Putamen (tissue), 1 donor: ENCODE data around the gene RNASEH2A.

Experiments used
- DNase-seq: peaks from one replicate; pipeline ENCODE4 v3.0.0-alpha.2; 2016; ENCODE audit warnings: low spot score

RNASEH2A gene

DNA sequence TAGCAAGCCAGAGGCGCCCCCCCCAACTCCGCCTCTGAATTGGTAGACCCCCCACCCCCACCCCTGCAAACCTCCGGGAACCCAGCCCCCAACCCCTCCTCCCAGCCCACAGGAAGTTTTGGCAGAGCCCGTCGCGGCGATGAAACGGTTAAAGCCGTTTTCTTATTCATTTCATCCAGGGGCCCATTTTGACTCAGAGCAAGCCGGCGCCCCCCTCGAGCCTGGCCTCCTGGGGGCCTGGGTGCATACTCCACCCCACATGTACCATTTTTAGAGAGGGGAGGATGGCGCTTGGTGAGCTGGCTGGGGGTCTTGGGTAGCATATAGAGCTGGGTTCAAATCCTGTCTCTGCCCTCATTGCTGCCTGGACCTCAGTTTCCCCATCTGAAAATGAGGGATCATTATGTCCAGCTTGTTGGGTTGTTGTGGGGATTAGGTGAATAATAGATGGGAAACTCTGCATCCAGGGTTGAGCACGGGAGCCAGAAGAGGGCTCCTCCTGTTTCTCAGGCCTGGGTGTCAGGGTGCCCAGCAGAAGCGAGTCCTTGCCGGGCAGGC lies 23.0 kb upstream of the RNASEH2A start:
- no peak for DNase-seq

DNA sequence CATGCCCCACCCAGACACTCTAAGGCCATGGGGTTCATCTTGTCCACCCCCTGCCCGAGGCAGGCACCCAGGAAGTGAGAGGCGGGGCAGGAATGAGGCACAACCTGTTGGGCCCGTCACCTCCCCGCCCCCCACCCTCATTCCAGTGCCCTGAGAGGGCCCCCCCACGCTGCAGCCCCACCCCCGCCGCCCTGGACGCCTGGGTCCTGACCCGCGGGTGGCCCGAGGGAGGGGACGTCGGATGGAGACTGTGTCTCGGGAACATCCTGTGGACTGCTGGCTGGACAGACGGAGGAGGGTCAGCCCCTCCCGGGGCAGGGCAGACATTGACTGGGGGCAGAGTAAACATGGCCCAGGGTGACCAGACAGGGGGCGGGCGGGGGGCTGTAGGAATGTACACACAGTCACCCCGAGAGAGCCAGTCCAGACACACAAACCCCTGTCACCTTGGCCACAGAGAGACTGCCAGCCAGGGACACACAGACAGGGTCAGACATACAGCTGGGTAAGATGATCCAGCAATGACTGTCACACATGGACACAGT lies 22.5 kb upstream of the RNASEH2A start:
- DNase-seq = no peak

DNA sequence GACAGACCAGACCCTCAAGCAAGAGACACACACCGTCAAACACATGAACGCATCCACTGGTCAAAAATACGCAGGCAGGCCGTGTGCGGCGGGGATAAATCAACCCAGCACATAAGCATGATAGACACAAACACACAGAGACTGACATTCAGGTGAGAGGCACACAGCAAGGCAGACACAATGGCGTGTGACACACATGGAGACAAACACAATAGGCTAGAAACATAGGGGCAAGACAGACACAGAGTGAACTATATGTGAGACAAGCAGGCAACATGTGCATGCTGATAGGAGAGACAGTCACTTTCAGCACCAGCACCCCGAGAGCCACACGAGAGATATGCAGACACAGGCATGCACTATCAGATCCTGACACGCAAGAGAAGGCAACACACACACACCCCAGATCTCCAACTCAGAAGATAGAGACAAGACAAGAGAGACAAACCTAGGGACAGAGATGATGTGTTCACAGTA lies 22.0 kb upstream of the RNASEH2A start:
- DNase-seq = no peak

DNA sequence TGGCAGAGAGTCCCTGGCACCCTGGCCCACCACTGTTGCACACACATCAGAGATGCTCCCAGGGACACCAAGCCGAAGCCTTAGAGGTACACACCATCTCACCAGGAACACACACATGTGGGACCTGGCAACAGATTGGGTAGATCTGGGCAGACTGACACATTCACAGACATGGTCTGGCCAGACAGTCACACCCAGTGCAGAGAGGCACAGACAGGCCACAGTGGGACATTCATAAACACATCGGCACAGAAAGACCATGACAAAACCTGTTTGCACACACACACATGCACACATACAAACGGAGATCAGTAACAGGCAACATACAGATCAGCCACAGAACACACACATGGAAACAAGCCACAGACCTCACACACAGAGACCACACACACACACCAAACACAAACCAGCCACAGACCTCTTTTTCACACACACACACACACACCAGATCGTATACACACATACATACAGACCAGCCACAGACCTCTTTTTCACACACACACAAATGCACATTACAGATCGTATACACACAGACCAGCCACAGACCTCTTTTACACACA lies 21.4 kb upstream of the RNASEH2A start:
- no peak for DNase-seq

DNA sequence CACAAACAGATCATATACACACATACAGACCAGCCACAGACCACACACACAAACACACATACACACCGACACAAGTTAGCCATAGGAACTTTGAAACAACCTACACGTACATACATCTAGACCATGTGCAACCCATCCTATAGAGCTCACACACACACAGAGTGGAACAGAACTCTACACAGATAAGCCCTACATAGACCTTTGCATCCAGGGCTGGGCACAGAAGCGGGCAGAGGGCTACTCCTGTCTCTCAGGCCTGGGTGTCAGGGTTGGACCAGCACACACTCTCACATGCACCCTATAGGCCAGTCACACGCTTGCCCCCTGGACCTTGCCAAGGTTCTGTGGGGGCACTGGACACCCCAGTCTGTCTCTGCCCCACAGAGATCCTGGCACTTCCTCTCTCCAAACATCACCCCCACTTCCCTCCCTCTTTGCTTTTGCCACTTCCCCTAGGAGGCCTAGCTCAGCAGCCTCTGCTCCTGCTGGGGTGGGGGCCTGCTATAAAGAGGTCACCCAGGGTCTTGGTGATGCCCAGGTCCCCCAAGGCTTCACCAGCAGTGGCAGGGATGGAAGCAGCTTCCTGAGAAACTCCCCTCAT lies 20.9 kb upstream of the RNASEH2A start:
- DNase-seq = no peak

DNA sequence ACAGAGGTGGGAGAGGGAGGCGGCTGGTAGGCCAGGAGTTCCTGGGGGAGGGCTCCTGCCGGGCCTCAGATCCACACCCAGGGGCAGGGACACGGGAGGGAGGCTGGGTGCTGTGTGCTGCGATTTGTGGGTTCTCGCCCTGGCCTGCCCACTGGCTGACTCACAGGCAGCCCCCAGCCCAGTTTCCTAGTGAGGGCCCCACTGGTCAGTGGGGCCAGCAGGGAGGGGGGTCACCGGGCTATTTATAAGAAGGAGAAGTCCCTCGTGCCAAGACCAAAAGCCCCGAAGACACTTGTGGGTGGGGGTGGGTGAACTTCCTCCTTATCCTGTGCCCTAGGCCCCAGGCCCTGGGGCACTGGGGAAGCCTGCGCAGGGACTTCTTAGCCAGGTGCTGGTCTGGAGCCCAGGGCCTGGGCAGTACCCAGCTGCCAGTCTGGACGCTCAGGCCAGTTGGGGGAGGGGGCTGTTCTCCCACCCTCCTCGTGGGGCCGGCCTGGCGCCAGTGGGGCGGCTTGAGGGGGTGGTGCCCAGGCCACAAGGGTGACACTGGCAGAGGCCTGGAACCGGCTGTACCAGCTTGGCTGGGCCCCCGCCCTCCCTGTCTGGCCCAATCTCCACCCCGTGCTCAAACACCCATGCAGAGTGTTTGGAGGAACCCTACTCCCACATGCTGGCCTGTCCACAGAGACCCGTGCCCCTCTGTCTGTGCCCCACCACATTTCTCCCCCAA lies 20.1 kb upstream of the RNASEH2A start:
- no peak for DNase-seq

DNA sequence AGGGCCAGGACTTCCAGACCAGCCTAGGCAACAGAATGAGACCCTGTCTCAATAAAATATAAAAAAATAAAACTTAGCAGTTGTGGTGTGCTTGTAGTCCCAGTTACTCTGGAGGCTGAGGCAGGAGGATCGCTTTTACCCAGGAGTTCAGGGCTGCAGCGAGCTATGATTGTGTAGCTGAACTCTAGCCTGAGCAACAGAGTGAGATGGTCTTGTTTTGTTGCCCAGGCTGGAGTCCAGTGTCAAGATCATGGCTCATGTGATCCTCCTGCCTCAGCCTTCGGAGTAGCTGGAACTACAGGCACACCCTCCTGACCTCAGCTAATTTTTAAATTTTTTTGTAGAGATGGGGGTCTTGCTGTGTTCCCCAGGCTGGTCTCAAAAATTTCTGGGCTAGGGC lies 19.4 kb upstream of the RNASEH2A start:
- DNase-seq = no peak

DNA sequence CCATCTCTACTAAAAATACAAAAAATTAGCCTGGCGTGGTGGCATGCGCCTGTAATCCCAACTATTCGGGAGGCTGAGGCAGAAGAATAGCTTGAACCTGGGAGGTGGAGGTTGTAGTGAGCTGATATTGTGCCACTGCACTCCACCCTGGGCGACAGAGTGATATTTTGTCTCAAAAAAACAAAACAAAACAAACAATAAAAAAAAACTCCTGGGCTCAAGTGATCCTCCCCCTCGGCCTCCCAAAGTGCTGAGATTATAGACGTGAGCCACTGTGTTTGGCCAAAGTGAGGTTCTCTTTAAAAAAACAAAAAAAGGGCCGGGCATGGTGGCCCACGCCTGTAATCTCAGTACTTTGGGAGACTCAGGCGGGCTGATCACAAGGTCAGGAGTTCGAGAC lies 18.9 kb upstream of the RNASEH2A start:
- DNase-seq = no peak

DNA sequence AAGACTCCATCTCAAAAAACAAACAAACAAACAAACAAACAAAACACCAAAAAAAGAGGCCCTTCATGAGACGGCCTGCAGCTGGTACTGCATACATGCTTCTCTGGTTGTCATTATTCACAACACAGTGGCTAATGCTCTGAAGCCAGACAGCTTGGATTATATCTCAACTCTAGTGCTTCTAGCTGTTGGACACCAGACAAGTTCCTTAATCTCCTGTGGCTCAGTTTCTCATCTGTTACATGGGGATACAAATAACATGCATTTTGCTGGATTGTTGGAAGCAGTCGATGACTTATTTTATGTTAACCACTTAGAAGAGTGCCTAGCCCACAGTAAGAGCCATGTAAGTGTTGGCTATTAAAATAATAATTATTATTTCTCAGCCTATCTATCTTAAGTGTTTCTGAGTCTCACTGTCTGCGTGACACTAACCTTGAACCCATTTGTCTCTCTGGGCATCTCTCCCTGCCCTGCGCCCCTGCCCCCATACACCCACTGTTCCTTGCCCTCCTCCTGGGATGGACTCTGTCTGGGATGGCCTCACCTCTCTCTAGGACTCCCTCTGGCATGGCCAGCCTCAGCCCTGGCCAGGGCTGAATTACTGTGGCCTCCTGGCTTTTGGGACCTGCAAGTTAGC lies 18.2 kb upstream of the RNASEH2A start:
- DNase-seq = no peak

DNA sequence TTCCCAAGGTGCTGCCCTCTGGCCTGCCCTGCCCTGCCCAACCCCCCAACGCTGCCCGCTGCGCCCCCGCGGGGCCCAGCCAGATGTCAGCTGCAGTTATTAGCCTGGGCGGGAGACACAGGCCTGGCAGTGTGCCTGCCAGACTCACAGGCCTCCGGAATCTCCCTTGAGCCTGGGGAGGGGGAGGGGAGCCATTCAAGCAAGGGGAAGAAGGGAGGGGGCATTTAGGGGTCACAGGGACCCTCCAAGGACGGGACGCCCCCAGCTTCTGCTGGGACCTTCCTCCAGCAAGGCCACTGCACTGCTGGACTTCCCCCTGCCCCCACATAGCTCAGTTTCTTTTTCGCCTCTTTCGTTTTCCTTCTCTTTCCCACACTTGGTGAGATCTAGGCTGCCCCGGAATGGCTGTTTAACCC lies 17.7 kb upstream of the RNASEH2A start:
- no peak for DNase-seq

DNA sequence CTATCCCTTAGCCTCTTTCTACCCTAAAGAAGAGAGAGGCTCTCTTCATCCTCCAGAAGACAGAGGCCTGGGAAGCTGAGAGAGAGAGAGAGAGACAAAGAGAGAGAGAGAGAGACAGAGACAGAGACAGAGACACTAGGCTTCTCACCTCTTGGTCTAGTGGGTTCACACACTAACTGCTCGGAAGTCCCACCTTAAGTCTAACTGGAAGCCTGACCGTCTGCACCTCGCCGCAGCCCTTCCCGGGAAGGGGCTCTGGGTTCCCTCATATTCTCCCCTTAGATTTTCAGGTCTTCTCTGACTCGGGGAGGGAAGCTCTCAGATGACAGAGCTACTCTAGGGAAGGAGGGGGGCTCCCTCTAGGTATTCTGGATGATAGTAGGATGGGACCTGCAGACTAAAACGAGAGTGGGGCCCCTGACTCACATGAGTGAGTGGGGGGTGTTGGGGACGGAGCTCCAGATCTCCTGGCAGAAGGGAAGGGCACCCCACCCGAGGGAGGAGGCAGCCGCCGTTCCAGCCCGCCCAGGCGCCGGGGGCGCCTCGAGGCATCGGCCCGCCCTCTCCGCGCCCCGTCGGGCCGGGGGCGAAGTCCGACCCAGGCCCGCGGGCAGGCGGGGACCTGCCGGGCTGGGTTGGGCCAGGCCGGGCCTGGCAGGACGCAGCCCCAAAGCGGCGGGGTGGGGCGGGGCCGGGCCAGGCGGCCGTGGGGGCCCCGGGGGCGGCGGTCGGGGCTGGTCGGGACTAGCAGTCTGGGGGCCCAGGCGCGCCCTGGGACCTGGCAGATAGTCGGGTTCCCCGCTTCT lies 17.1 kb upstream of the RNASEH2A start:
- no peak for DNase-seq

DNA sequence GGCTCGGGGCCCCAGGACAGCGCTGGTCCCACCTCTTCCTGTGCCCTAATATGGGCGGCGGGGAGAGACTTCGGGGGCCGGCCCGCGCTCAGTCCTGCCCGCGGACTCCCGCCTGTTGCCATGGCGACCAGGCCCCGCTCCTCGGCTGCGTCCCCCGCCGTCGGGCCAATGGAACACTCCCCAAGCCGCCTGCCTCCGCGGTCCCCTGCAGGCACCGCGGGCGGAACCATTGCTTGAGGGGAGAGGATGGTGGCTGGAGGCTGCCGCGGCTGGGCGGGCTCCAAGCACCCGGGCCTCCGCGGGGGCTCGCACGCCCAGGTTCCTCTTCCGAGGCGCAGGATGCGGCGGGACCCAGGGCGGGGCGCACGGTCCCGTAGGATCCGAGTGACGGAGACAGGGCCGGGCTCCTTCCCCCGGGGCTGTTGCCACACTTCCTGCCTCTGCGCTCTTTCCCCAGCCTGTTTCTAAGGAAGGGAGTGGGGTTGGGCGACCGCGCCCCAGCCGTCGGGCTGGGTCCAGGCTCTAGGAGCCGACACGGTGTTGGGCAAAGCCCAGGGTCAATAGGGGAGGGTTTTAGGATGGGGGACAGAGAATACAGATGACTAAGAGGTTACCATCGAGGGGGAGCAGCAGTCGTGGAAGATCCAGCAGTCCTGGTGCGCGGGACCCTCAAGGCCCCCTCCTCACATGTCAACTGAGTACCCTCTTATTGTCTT lies 16.3 kb upstream of the RNASEH2A start:
- peak; percentile 95 for DNase-seq

DNA sequence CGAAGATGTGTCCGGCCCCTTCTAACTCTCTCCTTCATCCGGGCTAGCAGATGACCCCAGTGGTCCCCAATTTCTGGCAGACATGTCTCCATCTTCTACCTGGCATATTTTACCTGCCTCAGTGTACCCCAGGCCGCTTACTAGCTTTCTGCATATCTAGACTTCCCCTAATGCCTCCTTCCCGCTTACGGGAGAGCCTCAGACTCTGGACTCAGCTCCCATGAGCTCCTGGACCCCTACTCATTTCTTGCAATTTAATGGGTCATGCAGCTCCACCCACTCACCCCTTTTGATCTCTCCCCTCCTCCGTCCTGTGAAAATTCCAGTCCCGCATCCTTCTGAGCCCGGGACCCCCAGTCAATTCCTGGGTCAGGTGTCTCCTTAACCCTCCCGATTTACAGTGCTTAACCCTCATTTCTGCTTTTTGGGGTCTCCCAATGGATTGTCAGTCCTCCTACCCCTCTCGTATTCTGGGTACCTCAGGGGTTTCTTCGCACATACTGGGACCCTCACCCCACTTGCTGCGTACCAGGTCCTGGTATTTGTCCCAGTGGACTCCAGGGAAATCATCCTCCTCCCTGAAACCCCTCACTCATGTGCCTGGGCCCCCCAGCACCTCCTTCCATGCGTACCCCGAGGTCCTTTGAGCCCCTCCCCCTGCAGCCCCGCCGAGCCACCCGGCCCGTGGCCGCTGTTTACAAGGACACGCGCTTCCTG lies 15.6 kb upstream of the RNASEH2A start:
- DNase-seq = no peak

DNA sequence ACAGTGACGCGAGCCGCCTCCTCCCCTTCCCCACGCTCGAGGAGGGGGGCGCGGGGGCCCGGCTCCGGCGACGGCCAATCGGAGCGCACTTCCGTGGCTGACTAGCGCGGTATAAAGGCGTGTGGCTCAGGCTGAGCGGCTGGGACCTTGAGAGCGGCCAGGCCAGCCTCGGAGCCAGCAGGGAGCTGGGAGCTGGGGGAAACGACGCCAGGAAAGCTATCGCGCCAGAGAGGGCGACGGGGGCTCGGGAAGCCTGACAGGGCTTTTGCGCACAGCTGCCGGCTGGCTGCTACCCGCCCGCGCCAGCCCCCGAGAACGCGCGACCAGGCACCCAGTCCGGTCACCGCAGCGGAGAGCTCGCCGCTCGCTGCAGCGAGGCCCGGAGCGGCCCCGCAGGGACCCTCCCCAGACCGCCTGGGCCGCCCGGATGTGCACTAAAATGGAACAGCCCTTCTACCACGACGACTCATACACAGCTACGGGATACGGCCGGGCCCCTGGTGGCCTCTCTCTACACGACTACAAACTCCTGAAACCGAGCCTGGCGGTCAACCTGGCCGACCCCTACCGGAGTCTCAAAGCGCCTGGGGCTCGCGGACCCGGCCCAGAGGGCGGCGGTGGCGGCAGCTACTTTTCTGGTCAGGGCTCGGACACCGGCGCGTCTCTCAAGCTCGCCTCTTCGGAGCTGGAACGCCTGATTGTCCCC lies 14.9 kb upstream of the RNASEH2A start, which contains the start of gene JUNB:
Gene JUNB, plus strand, starts transcription at position 142 of the 706 bp plus-strand sequence. Its CDS starts 286 bp downstream, at position 428.
- DNase-seq = peak; percentile 98

DNA sequence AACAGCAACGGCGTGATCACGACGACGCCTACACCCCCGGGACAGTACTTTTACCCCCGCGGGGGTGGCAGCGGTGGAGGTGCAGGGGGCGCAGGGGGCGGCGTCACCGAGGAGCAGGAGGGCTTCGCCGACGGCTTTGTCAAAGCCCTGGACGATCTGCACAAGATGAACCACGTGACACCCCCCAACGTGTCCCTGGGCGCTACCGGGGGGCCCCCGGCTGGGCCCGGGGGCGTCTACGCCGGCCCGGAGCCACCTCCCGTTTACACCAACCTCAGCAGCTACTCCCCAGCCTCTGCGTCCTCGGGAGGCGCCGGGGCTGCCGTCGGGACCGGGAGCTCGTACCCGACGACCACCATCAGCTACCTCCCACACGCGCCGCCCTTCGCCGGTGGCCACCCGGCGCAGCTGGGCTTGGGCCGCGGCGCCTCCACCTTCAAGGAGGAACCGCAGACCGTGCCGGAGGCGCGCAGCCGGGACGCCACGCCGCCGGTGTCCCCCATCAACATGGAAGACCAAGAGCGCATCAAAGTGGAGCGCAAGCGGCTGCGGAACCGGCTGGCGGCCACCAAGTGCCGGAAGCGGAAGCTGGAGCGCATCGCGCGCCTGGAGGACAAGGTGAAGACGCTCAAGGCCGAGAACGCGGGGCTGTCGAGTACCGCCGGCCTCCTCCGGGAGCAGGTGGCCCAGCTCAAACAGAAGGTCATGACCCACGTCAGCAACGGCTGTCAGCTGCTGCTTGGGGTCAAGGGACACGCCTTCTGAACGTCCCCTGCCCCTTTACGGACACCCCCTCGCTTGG lies 14.1 kb upstream of the RNASEH2A start:
- DNase-seq = no peak

DNA sequence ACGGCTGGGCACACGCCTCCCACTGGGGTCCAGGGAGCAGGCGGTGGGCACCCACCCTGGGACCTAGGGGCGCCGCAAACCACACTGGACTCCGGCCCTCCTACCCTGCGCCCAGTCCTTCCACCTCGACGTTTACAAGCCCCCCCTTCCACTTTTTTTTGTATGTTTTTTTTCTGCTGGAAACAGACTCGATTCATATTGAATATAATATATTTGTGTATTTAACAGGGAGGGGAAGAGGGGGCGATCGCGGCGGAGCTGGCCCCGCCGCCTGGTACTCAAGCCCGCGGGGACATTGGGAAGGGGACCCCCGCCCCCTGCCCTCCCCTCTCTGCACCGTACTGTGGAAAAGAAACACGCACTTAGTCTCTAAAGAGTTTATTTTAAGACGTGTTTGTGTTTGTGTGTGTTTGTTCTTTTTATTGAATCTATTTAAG lies 13.5 kb upstream of the RNASEH2A start:
- DNase-seq = no peak

DNA sequence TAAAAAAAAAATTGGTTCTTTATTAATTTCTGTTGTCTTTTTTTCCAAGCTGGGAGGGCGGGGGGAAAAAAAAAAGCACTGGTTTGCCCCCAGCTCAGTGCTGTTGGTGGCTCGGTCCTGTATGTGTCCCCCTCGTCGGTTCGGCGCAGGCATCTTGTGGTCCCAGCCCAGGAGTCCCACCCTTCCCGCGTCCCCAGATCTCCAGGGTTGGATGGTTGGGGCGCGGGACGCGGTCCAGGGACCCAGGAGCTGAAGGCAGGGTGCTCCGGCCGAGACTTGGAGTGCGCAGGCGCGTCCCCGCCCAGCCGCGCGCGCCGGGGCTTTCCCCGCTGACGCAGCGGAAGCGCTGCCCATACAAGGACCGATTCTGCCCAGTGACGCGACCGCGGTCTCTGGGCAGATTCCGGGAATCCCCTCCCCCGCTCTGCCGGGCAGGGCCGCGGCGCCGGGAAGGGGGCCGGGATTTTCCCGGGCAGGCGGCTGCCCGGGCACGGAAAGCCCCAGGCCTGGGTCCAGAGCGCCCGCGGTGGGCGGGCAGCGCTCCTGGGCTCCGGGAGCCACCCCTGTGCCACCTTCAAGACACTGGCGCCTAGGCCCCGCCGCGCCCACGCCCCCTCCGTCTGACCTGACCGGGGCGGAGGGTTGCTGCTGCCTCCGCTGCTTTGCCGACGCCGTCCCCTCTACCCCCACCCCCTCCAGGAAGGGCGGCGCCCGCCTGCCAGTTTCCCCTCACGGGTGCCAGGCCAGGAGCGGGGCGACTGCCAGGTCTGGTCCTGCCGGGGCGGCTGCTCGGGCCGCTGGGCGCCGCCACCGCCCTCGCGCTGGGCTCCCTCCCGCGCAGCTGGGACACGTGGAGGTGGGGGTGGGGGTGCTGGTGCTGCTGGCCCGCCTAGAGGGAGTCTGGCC lies 12.8 kb upstream of the RNASEH2A start:
- DNase-seq = peak; percentile 95
